ENCODE results near the gene ADGRD1.

Gene ADGRD1

GRCh38 chr12:131100031-131100674 is 146.4 kb downstream of the ADGRD1 start:
- TF ChIP-seq OSR1 (CRISPR knock-in tag; IDR thresholded peaks at IDR 0.05), result no peak
- ATAC-seq, result no peak

DNA sequence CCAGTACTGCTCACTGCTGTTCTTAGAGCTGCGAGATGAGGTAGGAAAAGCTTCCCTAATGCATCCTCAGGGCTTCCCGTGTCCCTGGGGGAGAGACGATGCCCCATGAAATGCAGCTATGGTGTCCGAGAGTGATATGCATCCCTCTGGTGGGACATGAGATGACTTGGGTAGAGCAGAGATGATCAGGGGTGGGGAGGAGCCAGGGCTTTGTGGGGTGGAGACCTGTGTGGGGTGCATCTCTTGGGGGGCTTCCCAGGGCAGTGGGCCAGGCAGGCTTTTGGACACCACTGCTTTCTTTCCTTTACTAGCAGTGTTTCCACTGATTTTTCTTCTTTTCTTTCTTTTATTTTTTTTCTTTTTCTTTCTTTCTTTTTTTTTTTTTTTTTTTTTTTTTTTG is 147.3 kb downstream of the ADGRD1 start:
- no peak for TF ChIP-seq ZFP30 (CRISPR knock-in tag; IDR thresholded peaks at IDR 0.05)
- no peak for TF ChIP-seq SNAI2 (CRISPR knock-in tag; IDR thresholded peaks at IDR 0.05)
- TF ChIP-seq ISL1 (CRISPR knock-in tag; IDR thresholded peaks at IDR 0.05), result no peak
- TF ChIP-seq ZNF565 (CRISPR knock-in tag; conservative IDR thresholded peaks at IDR 0.05; ENCODE audit: low read depth), result no peak
- TF ChIP-seq RARB (CRISPR knock-in tag; IDR thresholded peaks at IDR 0.05), result no peak
- TF ChIP-seq CREB5 (CRISPR knock-in tag; IDR thresholded peaks at IDR 0.05; ENCODE audit: low read depth), result no peak
- TF ChIP-seq, protein P1, sequence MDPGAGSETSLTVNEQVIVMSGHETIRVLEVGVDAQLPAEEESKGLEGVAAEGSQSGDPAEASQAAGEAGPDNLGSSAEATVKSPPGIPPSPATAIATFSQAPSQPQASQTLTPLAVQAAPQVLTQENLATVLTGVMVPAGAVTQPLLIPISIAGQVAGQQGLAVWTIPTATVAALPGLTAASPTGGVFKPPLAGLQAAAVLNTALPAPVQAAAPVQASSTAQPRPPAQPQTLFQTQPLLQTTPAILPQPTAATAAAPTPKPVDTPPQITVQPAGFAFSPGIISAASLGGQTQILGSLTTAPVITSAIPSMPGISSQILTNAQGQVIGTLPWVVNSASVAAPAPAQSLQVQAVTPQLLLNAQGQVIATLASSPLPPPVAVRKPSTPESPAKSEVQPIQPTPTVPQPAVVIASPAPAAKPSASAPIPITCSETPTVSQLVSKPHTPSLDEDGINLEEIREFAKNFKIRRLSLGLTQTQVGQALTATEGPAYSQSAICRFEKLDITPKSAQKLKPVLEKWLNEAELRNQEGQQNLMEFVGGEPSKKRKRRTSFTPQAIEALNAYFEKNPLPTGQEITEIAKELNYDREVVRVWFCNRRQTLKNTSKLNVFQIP (CRISPR knock-in tag; IDR thresholded peaks at IDR 0.05; ENCODE audit: borderline replicate concordance, low read depth), result no peak
- TF ChIP-seq TOX (CRISPR knock-in tag; IDR thresholded peaks at IDR 0.05; ENCODE audit: borderline replicate concordance), result no peak
- no peak for TF ChIP-seq ARNTL (CRISPR knock-in tag; IDR thresholded peaks at IDR 0.05; ENCODE audit: borderline replicate concordance, low read depth)
- TF ChIP-seq PPARA (CRISPR knock-in tag; IDR thresholded peaks at IDR 0.05; ENCODE audit: borderline replicate concordance), result no peak
- TF ChIP-seq TSHZ2 (CRISPR knock-in tag; IDR thresholded peaks at IDR 0.05), result no peak
- TF ChIP-seq OSR1 (CRISPR knock-in tag; IDR thresholded peaks at IDR 0.05), result no peak
- TF ChIP-seq ZC3H10 (CRISPR knock-in tag; IDR thresholded peaks at IDR 0.05), result no peak
- TF ChIP-seq ZFP3 (CRISPR knock-in tag; IDR thresholded peaks at IDR 0.05), result no peak
- TF ChIP-seq, protein P2, sequence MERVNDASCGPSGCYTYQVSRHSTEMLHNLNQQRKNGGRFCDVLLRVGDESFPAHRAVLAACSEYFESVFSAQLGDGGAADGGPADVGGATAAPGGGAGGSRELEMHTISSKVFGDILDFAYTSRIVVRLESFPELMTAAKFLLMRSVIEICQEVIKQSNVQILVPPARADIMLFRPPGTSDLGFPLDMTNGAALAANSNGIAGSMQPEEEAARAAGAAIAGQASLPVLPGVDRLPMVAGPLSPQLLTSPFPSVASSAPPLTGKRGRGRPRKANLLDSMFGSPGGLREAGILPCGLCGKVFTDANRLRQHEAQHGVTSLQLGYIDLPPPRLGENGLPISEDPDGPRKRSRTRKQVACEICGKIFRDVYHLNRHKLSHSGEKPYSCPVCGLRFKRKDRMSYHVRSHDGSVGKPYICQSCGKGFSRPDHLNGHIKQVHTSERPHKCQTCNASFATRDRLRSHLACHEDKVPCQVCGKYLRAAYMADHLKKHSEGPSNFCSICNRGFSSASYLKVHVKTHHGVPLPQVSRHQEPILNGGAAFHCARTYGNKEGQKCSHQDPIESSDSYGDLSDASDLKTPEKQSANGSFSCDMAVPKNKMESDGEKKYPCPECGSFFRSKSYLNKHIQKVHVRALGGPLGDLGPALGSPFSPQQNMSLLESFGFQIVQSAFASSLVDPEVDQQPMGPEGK (CRISPR knock-in tag; IDR thresholded peaks at IDR 0.05; ENCODE audit: borderline replicate concordance), result no peak
- no peak for ATAC-seq

GRCh38 chr12:131101703-131102492 is 148.2 kb downstream of the ADGRD1 start:
- ATAC-seq, result no peak
- TF ChIP-seq PPARA (CRISPR knock-in tag; IDR thresholded peaks at IDR 0.05; ENCODE audit: borderline replicate concordance) (no peak), TOX (CRISPR knock-in tag; IDR thresholded peaks at IDR 0.05; ENCODE audit: borderline replicate concordance) (no peak), ZNF8 (CRISPR knock-in tag; IDR thresholded peaks at IDR 0.05) (no peak), ISL1 (CRISPR knock-in tag; IDR thresholded peaks at IDR 0.05) (no peak), ARNTL (CRISPR knock-in tag; IDR thresholded peaks at IDR 0.05; ENCODE audit: borderline replicate concordance, low read depth) (no peak), CSRNP3 (CRISPR knock-in tag; IDR thresholded peaks at IDR 0.05) (no peak), BACH2 (CRISPR knock-in tag; IDR thresholded peaks at IDR 0.05; ENCODE audit: borderline replicate concordance) (no peak), ZNF565 (CRISPR knock-in tag; conservative IDR thresholded peaks at IDR 0.05; ENCODE audit: low read depth) (no peak), ZNF70 (CRISPR knock-in tag; IDR thresholded peaks at IDR 0.05) (no peak), SNAI2 (CRISPR knock-in tag; IDR thresholded peaks at IDR 0.05) (no peak), CSDC2 (CRISPR knock-in tag; IDR thresholded peaks at IDR 0.05) (no peak), ESRRG (CRISPR knock-in tag; IDR thresholded peaks at IDR 0.05) (no peak), CREB5 (CRISPR knock-in tag; IDR thresholded peaks at IDR 0.05; ENCODE audit: low read depth) (no peak), ZC3H10 (CRISPR knock-in tag; IDR thresholded peaks at IDR 0.05) (no peak), ZFP30 (CRISPR knock-in tag; IDR thresholded peaks at IDR 0.05) (no peak), OSR1 (CRISPR knock-in tag; IDR thresholded peaks at IDR 0.05) (no peak), RARB (CRISPR knock-in tag; IDR thresholded peaks at IDR 0.05) (no peak)
- TF ChIP-seq, protein P1 (CRISPR knock-in tag; IDR thresholded peaks at IDR 0.05; ENCODE audit: borderline replicate concordance, low read depth), result no peak
